K562 (cell line): Measurements from ENCODE around the gene FOXD3. TPM values are rescaled to one million over a fixed set of nuclear protein-coding genes. Genes with fewer than 3 reads are reported as not detected.

ENCODE experiments used
- ATAC-seq: fragments of 200-7000 bp; cut with Tn5 transposase; 3 replicates; pipeline ENCODE4 v1.9.1; 2020; ENCODE audit warnings: moderate library complexity
- BruUV-seq: library from RNA; stranded (reverse); fragments of 400-500 nt; replicated peaks from 2 replicates; lab custom pipeline; 2021; lab: Mats Ljungman, UMichigan
- CTCF ChIA-PET: fragments of 300-600 bp; formaldehyde crosslinking; extraction: SDS; loops from one replicate; lab custom pipeline; 2021; ENCODE audit warnings: low intra/inter-chr PET ratio; lab: Yijun Ruan, JAX
- POLR2A ChIA-PET: fragments of 300-600, 350-650 bp; sonication (Branson Sonifier 250); formaldehyde crosslinking; extraction: SDS; loops from one replicate; lab custom pipeline; 2021; ENCODE audit warnings: antibody characterized with exemption, inconsistent platforms; lab: Yijun Ruan, JAX
- DNase-seq, 4 experiments: peaks; one replicate each; pipeline versions ENCODE4 v3.0.0 to v3.0.0-alpha.2; 2011 to 2018; ENCODE audit warnings: low spot score in 3 of 4, mixed read lengths in 3 of 4; ENCODE audit errors: extremely low read depth in 1 of 4
- FAIRE-seq: peaks from 2 replicates; lab custom pipeline; 2011; peaks lifted over from hg19 to GRCh38; lab: Jason Lieb, UNC
- H2AFZ ChIP-seq: 2 replicates; pipeline ENCODE4 v1.6.0; 2011; ENCODE audit warnings: low read depth, low read length, control low read depth, inconsistent platforms
- H3K27ac ChIP-seq: fragments of 200-600 bp; 3 replicates; pipeline ENCODE4 v1.8.0; 2011; ENCODE audit warnings: low read depth, mild to moderate bottlenecking, control low read depth, inconsistent platforms, low read length, moderate library complexity, mixed read lengths; ENCODE audit errors: extremely low read depth
- H3K27me3 ChIP-seq, 2 experiments: fragments of 300-600 bp in 1 of 2; 2 replicates in 1 of 2; 3 replicates in 1 of 2; pipeline versions ENCODE4 v1.6.0 to v1.8.0; 2011; ENCODE audit warnings: inconsistent platforms in 2 of 2, low read length in 2 of 2, mild to moderate bottlenecking in 1 of 2, mixed read lengths in 1 of 2, moderate library complexity in 1 of 2; ENCODE audit not compliant: control insufficient read depth in 2 of 2, insufficient read depth in 2 of 2
- H3K36me3 ChIP-seq: fragments of 300-600 bp; 3 replicates; pipeline ENCODE4 v1.8.0; 2011; ENCODE audit warnings: mild to moderate bottlenecking, low read length, inconsistent platforms; ENCODE audit not compliant: control insufficient read depth, insufficient read depth
- H3K4me1 ChIP-seq, 2 experiments: fragments of 200-600 bp in 1 of 2; replicated peaks in 1 of 2; 2 replicates in 1 of 2; 3 replicates in 1 of 2; pipeline versions ENCODE4 v1.5.1 to v1.8.0; 2011; ENCODE audit warnings: inconsistent platforms in 2 of 2, low read length in 2 of 2, mild to moderate bottlenecking in 1 of 2, mixed read lengths in 1 of 2, moderate library complexity in 1 of 2; ENCODE audit not compliant: control insufficient read depth in 2 of 2, insufficient read depth in 2 of 2
- H3K4me2 ChIP-seq: 2 replicates; pipeline ENCODE4 v1.6.1; 2011; ENCODE audit warnings: low read length, control low read depth, inconsistent platforms, mixed read lengths; ENCODE audit not compliant: insufficient read depth
- H3K4me3 ChIP-seq: fragments of 200-600 bp; sonication (generic), shearing (Covaris generic); 2 replicates; pipeline ENCODE4 v1.5.1; 2016; ENCODE audit warnings: control low read depth, inconsistent platforms
- H3K79me2 ChIP-seq: fragments of 200-600 bp; 3 replicates; pipeline ENCODE4 v1.8.0; 2011; ENCODE audit warnings: low read length, inconsistent platforms; ENCODE audit not compliant: control insufficient read depth, insufficient read depth
- H3K9ac ChIP-seq, 2 experiments: 2 replicates each; pipeline versions ENCODE4 v1.6.0 to v1.6.1; 2011; ENCODE audit warnings: low read depth in 2 of 2, low read length in 2 of 2, control low read depth in 1 of 2, inconsistent platforms in 1 of 2, mild to moderate bottlenecking in 1 of 2, mixed read lengths in 1 of 2; ENCODE audit not compliant: insufficient read depth in 1 of 2
- H3K9me1 ChIP-seq: one replicate; pipeline ENCODE4 v1.6.0; 2011; ENCODE audit warnings: inconsistent platforms, mild to moderate bottlenecking, low read length, moderate library complexity; ENCODE audit not compliant: control insufficient read depth, insufficient read depth
- H3K9me3 ChIP-seq: replicated peaks from 2 replicates; pipeline ENCODE4 v1.5.1; 2011; ENCODE audit warnings: low read depth, low read length, inconsistent platforms; ENCODE audit not compliant: control insufficient read depth, insufficient read depth
- H4K20me1 ChIP-seq: replicated peaks from 2 replicates; pipeline ENCODE4 v1.6.1; 2011; ENCODE audit warnings: low read length, inconsistent platforms, mixed read lengths; ENCODE audit not compliant: control insufficient read depth, insufficient read depth
- E2F6 ChIP-seq, 2 experiments: IDR thresholded peaks; 2 replicates each; pipeline ENCODE4 v1.6.1; 2011; ENCODE audit warnings: borderline replicate concordance in 1 of 2, control low read depth in 1 of 2, low read depth in 1 of 2, low read length in 1 of 2, mild to moderate bottlenecking in 1 of 2, mixed read lengths in 1 of 2, moderate library complexity in 1 of 2; ENCODE audit not compliant: insufficient read depth in 1 of 2, insufficient read length in 1 of 2, poor library complexity in 1 of 2, severe bottlenecking in 1 of 2; ENCODE audit errors: extremely low read depth in 1 of 2
- ELF1 ChIP-seq: fragments of 200-800 bp; sonication (Bioruptor generic); IDR thresholded peaks from 2 replicates; pipeline ENCODE4 v1.6.1; 2016; ENCODE audit warnings: missing genetic modification characterization, missing compliant biosample characterization
- ETS2 ChIP-seq: IDR thresholded peaks from 2 replicates; pipeline ENCODE4 v1.6.1; 2016; ENCODE audit warnings: borderline replicate concordance, missing genetic modification characterization, mild to moderate bottlenecking, moderate library complexity, missing compliant biosample characterization; ENCODE audit not compliant: poor library complexity, severe bottlenecking
- SMARCA5 ChIP-seq: fragments of 450-650 bp; IDR thresholded peaks from 2 replicates; pipeline ENCODE4 v1.6.1; 2016
- SNIP1 ChIP-seq: fragments of 450-650 bp; IDR thresholded peaks from 2 replicates; pipeline ENCODE4 v1.7.1; 2017; ENCODE audit warnings: low read depth, mild to moderate bottlenecking
- SPI1 ChIP-seq: IDR thresholded peaks from 2 replicates; pipeline ENCODE4 v1.6.1; 2011; ENCODE audit warnings: low read depth, low read length, control low read depth, borderline replicate concordance
- UBTF ChIP-seq, 2 experiments: IDR thresholded peaks; 2 replicates each; pipeline ENCODE4 v1.6.1; 2012; ENCODE audit warnings: improper control_type of control experiment in 2 of 2, low read depth in 2 of 2, low read length in 2 of 2, borderline replicate concordance in 1 of 2
- WGBS: fragments of 100-300 bp; shearing (Covaris generic); methylation state at CpG from one replicate; pipeline ENCODE4 v1.1.6; 2016; ENCODE audit warnings: low coverage, mixed read lengths; ENCODE audit not compliant: insufficient coverage; ENCODE audit errors: missing lambda C conversion rate; 5-methylcytosine and 5-hydroxymethylcytosine counted together
- in situ Hi-C: fragments of 300-500 bp; cut with MboI; formaldehyde crosslinking; loops from 4 replicates; pipeline ENCODE4 v1.15.0; 2018; ENCODE audit warnings: inconsistent platforms, mixed read lengths
- intact Hi-C: fragments of 100-400 bp; cut with micrococcal nuclease; formaldehyde crosslinking; loops from 2 replicates; pipeline ENCODE4 v1.14.2; 2022
- polyA plus RNA-seq, 8 experiments: library from polyadenylated mRNA; depleted of rRNA in 4 of 8; stranded (reverse) in 5 of 8; unstranded in 3 of 8; fragments of >200 nt; fragmentation: Nextera tagmentation in 2 of 8; fragmentation: Illumina TruSeq in 1 of 8; extraction: Ambion mirVana in 2 of 8; extraction: Trizol in 1 of 8; gene quantifications; 2 replicates each; pipeline versions ENCODE4 v1.2.1 to v1.2.3, GENCODE V29; 2011 to 2014; ENCODE audit warnings: inconsistent platforms in 1 of 8, missing spikeins in 1 of 8
- total RNA-seq, 7 experiments: library from RNA; depleted of rRNA in 6 of 7; stranded (reverse); fragments of >200 nt in 6 of 7; fragmentation: Illumina TruSeq in 2 of 7; extraction: Trizol in 2 of 7; gene quantifications; 2 replicates each; pipeline versions ENCODE4 v1.2.1 to v1.2.3, GENCODE V29; 2011 to 2021; ENCODE audit warnings: low replicate concordance in 1 of 7

FOXD3 gene
- total and polyA plus RNA-seq, 9 of the 15 experiments (the other 6 are each of a cell fraction or from before 2014, with no cell fraction given), result 0.06 to 0.45 (median 0.10) TPM; not detected in 2

DNA sequence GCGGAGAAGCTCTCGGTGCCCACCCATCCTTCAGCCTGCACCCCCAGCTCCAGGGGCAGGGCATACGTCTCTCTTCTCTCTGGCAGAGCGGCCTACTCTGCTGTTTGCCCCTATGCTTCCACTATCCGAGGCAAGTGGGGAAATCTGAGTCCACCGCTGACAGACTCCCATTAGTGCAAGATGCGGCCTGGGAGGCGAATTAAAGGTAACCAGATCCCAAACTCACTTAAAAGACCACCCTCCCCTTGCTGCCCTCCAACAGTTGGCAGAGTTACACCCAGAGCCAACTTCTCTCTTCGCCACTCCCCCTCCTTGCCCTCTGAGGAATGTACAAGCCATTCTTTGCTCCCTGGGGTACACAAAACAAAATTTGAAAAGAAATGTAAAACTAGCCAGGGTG, 6.4 kb downstream of the FOXD3 start:
- Histone ChIP-seq H3K9me3 (no peaks in the 10 kb centered on the region), H3K27me3 (peaks cover 34 to 48% of the 10 kb centered on the region in 2 experiments; a peak in 4 of 5 replicates), H3K79me2 (no peaks in the 10 kb centered on the region), H3K4me2 (no peak overlapping the region), H2AFZ (no peak overlapping the region), H3K4me3 (no peak overlapping the region), H4K20me1 (no peaks in the 10 kb centered on the region), H3K4me1 (peaks cover 4 to 20% of the 10 kb centered on the region in 2 experiments; a peak in 3 of 5 replicates), H3K36me3 (no peaks in the 10 kb centered on the region), H3K27ac (no peak overlapping the region), H3K9me1 (no peaks in the 10 kb centered on the region), H3K9ac (no peak overlapping the region)
- ATAC-seq, result no peak
- FAIRE-seq, result no peak
- intact Hi-C loops, result loop anchor here (1.0 kb wide), 1 partner anchor 113 kb away; no protein-coding TSS in a partner anchor
- in situ Hi-C loops, result no loop called here
- TF ChIP-seq ELF1 (tag) (no peak), SPI1 (no peak), SNIP1 (no peak)
- 15% methylated on average over 5 of the region's 9 CpGs for WGBS
- ChIA-PET CTCF (interaction anchor here (0.9 kb wide), 1 partner anchor 113 kb away, joined by 4 read pairs; no protein-coding TSS in a partner anchor), POLR2A (no interaction called here)
- DNase-seq, result no peak
- BruUV-seq, result no TSS peak

DNA sequence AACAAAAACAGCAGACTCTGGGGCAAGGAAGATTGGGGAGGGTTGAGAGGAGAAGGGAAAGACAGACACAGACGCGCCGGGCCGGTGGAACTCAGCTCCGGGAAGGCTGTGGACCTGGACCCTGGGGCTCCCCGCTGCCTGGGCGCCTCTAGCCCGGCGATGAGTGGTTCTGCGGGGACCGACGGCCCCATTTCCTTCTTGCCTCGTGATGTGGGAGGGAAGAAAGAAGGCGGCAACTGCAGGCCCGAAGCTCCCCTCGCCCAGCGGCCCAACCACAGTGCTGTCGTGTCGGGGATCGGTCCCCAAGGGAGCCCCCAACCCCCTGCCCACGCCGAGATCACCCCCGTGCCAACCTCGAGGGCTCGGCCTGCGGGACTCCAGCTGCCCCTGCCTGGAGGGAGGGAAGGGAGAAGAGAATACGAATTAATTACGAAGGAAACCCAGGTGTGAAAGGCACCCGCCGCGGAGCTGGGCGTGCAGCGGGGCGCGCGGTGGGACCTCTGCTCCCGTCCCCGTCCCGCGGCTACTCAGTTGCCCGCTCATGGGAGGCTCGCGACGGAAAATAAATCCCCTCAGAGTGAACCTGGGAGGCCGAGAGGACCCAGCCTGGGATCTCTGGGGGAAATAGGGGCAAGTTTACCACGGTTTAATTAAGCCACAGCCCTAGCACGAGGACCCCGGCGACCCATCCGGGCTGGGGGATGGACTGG, 7.4 kb downstream of the FOXD3 start:
- H2AFZ ChIP-seq, result 0 out of 2 replicates have a peak overlapping the region, but pooled peaks have one; percentile 15
- no peaks in the 10 kb centered on the region for H3K9me3 ChIP-seq
- ATAC-seq (no peak; the same call in none of the 3 replicates), DNase-seq (no peak), FAIRE-seq (no peak)
- no peaks in the 10 kb centered on the region for H3K9me1 ChIP-seq
- no peaks in the 10 kb centered on the region for H3K36me3 ChIP-seq
- peaks cover 4 to 13% of the 10 kb centered on the region in 2 experiments; a peak in 3 of 5 replicates for H3K4me1 ChIP-seq
- no peaks in the 10 kb centered on the region for H3K79me2 ChIP-seq
- H3K27ac ChIP-seq, result no peak overlapping the region
- ChIA-PET POLR2A (no interaction called here), CTCF (no interaction called here)
- H3K4me2 ChIP-seq, result no peak overlapping the region
- H3K4me3 ChIP-seq, result no peak overlapping the region
- intact Hi-C loops (no loop called here), in situ Hi-C loops (no loop called here)
- H3K27me3 ChIP-seq, result peaks cover 34 to 48% of the 10 kb centered on the region in 2 experiments; a peak in 4 of 5 replicates
- 0 out of 4 replicates have a peak overlapping the region, but pooled peaks of 1 of the 2 experiments have one; percentile 17 for H3K9ac ChIP-seq
- WGBS, result 31% methylated on average over 35 of the region's 50 CpGs
- no TSS peak for BruUV-seq
- no peaks in the 10 kb centered on the region for H4K20me1 ChIP-seq
- TF ChIP-seq SMARCA5 (no peak), E2F6 (IDR thresholded peaks at IDR 0.05; ENCODE audit: borderline replicate concordance in 1 of 2, extremely low read depth in 1 of 2, insufficient read depth in 1 of 2, insufficient read length in 1 of 2, low read depth in 1 of 2, low read length in 1 of 2, poor library complexity in 1 of 2, severe bottlenecking in 1 of 2) (peak in 1 of 2 experiments; percentile 54), UBTF (IDR thresholded peaks at IDR 0.05; ENCODE audit: borderline replicate concordance in 1 of 2, low read depth in 2 of 2, low read length in 2 of 2) (0 out of 4 replicates have a peak, but pooled peaks of 1 of the 2 experiments have one; percentile 56), ETS2 (tag) (no peak)
